BLaER1 (cell line): ENCODE results near the gene SPOCK2.
A peak's percentile ranks its signal among the peaks of the same experiment; 100 is the strongest.
"Not testable (repeated sequence)": the region's sequence is repeated elsewhere in the genome, so short reads cannot be mapped to it uniquely, and the experiment has no call there.

Source experiments
- H3K27ac ChIP-seq: shearing (Covaris generic); formaldehyde crosslinking; 2 replicates; pipeline ENCODE4 v1.8.1; 2022
- H3K27me3 ChIP-seq: shearing (Covaris generic); formaldehyde crosslinking; 2 replicates; pipeline ENCODE4 v1.8.1; 2022
- H3K36me3 ChIP-seq: shearing (Covaris generic); formaldehyde crosslinking; 2 replicates; pipeline ENCODE4 v1.8.1; 2022
- H3K4me1 ChIP-seq: shearing (Covaris generic); formaldehyde crosslinking; 2 replicates; pipeline ENCODE4 v1.8.1; 2022
- H3K4me2 ChIP-seq: shearing (Covaris generic); formaldehyde crosslinking; 2 replicates; pipeline ENCODE4 v1.8.1; 2022
- H3K4me3 ChIP-seq: shearing (Covaris generic); formaldehyde crosslinking; 2 replicates; pipeline ENCODE4 v1.8.1; 2022
- H3K9ac ChIP-seq: shearing (Covaris generic); formaldehyde crosslinking; 2 replicates; pipeline ENCODE4 v1.8.1; 2022
- H3K9me3 ChIP-seq: shearing (Covaris generic); formaldehyde crosslinking; 2 replicates; pipeline ENCODE4 v1.8.1; 2022
- H4K20me1 ChIP-seq: shearing (Covaris generic); formaldehyde crosslinking; 2 replicates; pipeline ENCODE4 v1.8.1; 2022
- Cebpa-rat ChIP-seq: shearing (Covaris generic); IDR thresholded peaks from 2 replicates; pipeline ENCODE4 v1.8.1; 2022

The SPOCK2 gene

DNA sequence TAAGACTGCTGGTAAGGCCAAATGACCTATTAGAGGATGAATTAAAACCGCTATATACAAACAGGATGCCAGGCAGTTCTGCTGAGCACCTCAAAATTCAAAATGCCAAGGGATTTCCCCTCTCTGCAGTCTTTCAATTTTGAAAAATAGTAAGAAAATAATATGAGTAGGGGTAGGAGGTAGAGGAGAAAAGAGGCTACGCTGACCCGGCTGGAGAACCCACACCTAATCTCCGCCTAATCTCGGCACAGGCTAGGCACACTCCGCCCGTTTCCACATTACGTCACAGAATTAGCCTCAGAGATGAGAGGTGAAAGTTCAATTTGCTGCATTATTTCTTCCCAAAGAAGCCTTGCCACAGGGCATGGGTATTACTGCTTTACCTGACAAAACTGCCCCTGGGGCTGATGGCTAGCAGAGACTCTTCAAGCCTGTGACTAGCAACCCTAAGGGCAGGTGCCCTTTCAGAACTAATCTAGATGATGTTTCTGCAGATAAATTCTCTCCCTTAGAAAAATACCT, 21.3 kb upstream of the SPOCK2 start:
- Histone ChIP-seq H3K4me2 (no peak overlapping the region), H3K36me3 (peaks cover 28% of the 10 kb centered on the region; the same call in 1 of the 2 replicates), H3K27me3 (no peaks in the 10 kb centered on the region), H3K4me1 (peaks cover 49% of the 10 kb centered on the region), H3K4me3 (no peak overlapping the region), H3K9me3 (no peaks in the 10 kb centered on the region), H4K20me1 (no peaks in the 10 kb centered on the region), H3K27ac (no peak overlapping the region), H3K9ac (no peak overlapping the region)
- no peak for TF ChIP-seq Cebpa-rat

DNA sequence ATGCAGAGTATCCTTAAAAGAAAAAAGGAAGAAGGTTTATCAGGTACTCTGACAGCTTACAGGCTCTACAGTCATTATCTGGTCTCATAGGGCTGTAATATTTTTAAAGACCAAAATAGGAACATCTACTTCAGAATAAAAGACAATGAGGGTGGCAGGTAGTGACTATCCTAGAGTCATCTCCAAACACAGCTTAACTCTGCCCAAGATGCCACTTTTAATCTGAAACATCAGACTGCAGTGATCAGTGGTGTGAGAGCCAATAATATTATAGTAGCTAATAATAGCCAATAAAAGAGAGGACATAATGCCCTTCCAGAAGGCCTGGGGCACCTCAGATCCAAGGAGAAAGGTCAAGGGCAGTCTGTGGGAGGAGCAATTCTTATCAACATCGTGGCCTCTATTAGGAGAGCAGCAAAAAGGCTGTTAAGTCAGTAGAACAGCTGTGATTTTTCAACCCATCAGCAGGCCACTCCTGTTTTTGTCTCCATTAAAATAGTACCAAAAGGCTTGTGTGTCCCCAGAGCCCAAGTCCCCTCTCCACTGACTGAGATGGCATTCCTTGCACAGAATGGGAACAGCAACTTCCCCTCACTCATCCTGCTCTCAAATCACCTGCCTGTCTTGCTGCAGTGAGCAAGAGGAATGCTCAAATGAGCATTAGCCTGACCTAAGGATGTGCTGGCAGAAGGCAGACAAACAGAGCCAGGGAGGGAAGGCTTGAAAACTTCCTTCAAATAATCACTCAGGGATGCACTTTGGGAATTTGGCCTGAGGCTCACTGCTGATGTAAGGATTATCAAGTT, 20.7 kb upstream of the SPOCK2 start:
- Histone ChIP-seq H3K36me3 (peaks cover 28% of the 10 kb centered on the region; the same call in 1 of the 2 replicates), H3K4me1 (peaks cover 49% of the 10 kb centered on the region), H3K27ac (no peak overlapping the region), H3K27me3 (no peaks in the 10 kb centered on the region), H3K9me3 (no peaks in the 10 kb centered on the region), H3K9ac (no peak overlapping the region), H3K4me3 (no peak overlapping the region), H4K20me1 (no peaks in the 10 kb centered on the region), H3K4me2 (no peak overlapping the region)
- TF ChIP-seq Cebpa-rat = no peak

DNA sequence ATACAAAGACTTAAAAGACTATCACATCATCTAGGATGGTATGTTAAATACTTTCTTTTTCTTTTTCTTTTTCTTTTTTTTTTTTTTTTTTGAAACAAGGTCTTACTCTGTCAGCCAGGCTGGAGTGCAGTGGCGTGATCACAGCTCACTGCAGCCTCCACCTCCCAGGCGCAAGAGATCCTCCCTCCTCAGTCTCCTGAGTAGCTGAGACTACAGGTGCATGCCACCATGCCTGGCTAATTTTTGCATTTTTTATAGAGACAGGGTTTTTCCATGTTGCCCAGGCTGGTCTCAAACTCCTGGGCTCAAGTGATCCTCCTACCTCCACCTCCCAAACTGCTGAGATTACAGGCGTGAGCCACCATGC, 19.6 kb upstream of the SPOCK2 start:
- not testable (repeated sequence) for H3K4me3 ChIP-seq, H3K27me3 ChIP-seq, H4K20me1 ChIP-seq, H3K9ac ChIP-seq, H3K9me3 ChIP-seq, H3K27ac ChIP-seq
- Histone ChIP-seq H3K36me3 (peaks cover 31% of the 10 kb centered on the region; the same call in 1 of the 2 replicates), H3K4me1 (peaks cover 49% of the 10 kb centered on the region), H3K4me2 (peak overlapping the region; percentile 61)

DNA sequence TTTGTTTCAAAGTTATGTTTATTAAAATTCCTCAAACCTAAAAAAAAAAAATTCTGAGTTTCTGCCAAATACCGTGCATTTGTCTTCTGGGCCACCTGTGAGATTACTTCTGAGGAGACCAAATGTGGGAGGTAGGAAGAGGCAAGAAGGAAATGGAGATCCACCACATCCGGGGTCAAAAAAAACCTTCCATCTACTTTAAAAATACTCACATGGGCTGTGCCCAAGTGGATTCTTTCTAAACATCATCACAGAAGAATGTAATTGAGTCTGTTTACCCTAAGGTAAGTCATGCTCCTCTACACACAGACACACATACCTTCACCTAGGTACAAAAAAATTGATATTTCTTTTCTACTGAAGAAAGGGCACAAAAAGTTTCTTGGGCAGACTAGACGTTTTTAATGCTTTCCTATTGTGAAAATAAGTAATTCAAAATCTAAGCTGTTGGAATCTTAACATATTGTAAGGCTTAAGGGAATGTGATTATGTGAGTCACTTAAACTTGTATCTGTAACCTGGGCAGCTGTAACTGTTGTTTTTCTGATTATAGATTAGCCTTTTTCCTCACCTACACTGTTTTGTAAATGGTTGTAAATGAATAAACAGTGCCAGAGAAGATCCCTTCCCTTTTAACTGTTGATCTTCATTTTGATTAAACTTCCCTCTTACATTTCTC, 19.1 kb upstream of the SPOCK2 start:
- peaks cover 32% of the 10 kb centered on the region; the same call in 1 of the 2 replicates for H3K36me3 ChIP-seq
- no peak for TF ChIP-seq Cebpa-rat
- H3K27me3 ChIP-seq = no peaks in the 10 kb centered on the region
- H3K4me3 ChIP-seq = no peak overlapping the region
- peaks cover 49% of the 10 kb centered on the region for H3K4me1 ChIP-seq
- peak overlapping the region; percentile 61 for H3K4me2 ChIP-seq
- H3K9ac ChIP-seq = no peak overlapping the region
- H3K27ac ChIP-seq = no peak overlapping the region
- no peaks in the 10 kb centered on the region for H3K9me3 ChIP-seq
- H4K20me1 ChIP-seq = no peaks in the 10 kb centered on the region

DNA sequence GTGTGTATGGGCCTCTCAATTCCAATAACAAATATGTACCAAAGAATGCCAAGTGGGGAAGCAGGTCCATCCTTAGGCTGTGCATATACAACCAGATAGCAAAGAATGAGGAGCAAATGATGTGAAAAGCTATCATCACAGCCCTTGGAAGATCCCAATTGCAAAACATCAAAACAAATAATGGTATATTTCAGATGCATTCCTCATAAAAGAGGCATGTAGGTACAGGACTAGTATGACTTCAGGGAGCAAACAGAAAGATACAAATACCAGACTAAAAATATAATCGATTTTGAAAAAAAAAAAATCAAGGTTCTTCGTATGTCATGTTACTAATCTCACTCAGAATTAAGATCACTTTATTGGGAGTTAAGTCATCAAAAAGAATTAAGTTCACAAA, 18.5 kb upstream of the SPOCK2 start:
- H3K4me2 ChIP-seq = peak overlapping the region; percentile 61
- H3K27me3 ChIP-seq = no peaks in the 10 kb centered on the region
- no peak overlapping the region for H3K27ac ChIP-seq
- peaks cover 49% of the 10 kb centered on the region for H3K4me1 ChIP-seq
- H3K36me3 ChIP-seq = peaks cover 33% of the 10 kb centered on the region
- no peaks in the 10 kb centered on the region for H3K9me3 ChIP-seq
- H4K20me1 ChIP-seq = no peaks in the 10 kb centered on the region
- no peak for TF ChIP-seq Cebpa-rat
- no peak overlapping the region for H3K9ac ChIP-seq
- no peak overlapping the region for H3K4me3 ChIP-seq

DNA sequence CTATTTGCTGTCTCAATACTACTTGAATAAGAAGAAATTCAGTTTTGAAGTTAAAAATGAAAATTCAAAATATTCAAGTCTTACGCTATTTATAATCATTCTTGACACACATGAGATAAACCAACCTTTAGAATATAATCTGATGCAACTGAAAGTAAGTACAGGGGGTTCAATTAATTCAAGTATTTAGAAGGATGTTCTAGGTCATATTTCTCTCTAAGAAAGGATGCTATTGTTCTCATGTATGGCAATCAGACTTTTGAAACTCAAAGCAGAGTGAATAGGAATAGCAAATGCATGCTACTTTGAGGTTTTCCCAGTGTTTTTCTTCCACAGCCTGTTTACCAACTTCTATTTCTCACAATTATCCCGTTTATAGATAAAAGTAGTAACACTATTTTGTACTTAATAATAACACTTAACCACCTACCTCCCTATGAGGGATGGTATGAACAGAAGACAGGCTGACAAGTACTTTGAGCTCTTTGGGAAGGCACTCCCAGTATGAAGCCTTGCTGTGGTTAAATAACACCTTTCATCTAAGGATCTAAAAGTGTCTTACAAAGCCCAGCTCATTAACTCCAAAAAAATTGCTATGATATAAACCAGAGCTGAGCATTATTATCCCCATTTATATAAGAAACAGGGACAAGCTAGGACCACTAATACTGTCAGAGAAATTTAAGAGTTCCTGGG, 18.0 kb upstream of the SPOCK2 start:
- Histone ChIP-seq H3K4me2 (peak overlapping the region; percentile 61), H3K27me3 (no peaks in the 10 kb centered on the region), H3K4me1 (peaks cover 49% of the 10 kb centered on the region), H3K4me3 (no peak overlapping the region), H3K36me3 (peaks cover 36% of the 10 kb centered on the region), H3K9me3 (no peaks in the 10 kb centered on the region), H4K20me1 (no peaks in the 10 kb centered on the region), H3K9ac (no peak overlapping the region), H3K27ac (no peak overlapping the region)
- no peak for TF ChIP-seq Cebpa-rat

DNA sequence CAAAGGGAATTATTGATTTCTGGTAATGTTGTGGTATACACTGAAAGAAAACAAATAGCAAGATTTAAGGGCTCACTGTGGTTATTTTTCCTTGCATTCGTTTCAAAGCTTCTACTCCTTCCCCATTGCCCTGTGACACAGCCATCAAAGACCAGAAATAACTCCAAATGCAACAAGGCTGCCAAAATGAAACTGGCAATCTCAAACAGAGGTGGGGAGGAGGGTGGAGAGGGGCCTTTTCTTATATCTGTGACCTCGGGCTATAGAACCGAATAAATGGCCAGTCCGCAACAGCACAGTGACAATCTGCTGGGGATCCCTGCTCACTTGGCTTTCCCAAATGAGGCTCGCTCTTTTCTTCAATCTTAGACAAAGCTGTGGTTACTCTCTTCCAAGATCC, 17.4 kb upstream of the SPOCK2 start:
- no peak overlapping the region for H3K27ac ChIP-seq
- H4K20me1 ChIP-seq = no peaks in the 10 kb centered on the region
- no peak overlapping the region for H3K4me2 ChIP-seq
- H3K9ac ChIP-seq = no peak overlapping the region
- H3K9me3 ChIP-seq = no peaks in the 10 kb centered on the region
- H3K4me3 ChIP-seq = no peak overlapping the region
- no peak for TF ChIP-seq Cebpa-rat
- peaks cover 38% of the 10 kb centered on the region for H3K36me3 ChIP-seq
- no peaks in the 10 kb centered on the region for H3K27me3 ChIP-seq
- H3K4me1 ChIP-seq = peaks cover 49% of the 10 kb centered on the region

DNA sequence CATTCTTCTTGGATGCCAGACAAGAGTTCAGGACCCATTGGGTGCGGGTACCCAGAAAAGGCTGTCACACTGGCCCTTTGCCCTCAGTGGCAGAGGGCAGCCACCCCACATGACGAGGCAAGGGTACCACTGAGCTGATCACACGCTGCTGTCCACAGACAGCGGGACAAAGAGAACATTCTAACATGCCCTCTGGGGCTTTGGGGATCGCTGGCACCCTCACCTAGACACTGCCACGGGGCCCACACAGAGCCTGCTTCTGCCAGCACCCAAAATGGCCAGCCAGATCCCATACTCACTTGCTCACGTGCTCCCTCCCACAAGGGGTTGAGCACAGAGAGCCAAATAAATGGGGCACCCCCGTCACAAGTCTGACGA, 16.7 kb upstream of the SPOCK2 start:
- TF ChIP-seq Cebpa-rat = no peak
- Histone ChIP-seq H3K27me3 (no peaks in the 10 kb centered on the region), H3K9ac (no peak overlapping the region), H3K27ac (no peak overlapping the region), H3K4me3 (no peak overlapping the region), H3K9me3 (no peaks in the 10 kb centered on the region), H3K4me1 (peaks cover 49% of the 10 kb centered on the region), H3K36me3 (peaks cover 39% of the 10 kb centered on the region), H4K20me1 (no peaks in the 10 kb centered on the region), H3K4me2 (no peak overlapping the region)

DNA sequence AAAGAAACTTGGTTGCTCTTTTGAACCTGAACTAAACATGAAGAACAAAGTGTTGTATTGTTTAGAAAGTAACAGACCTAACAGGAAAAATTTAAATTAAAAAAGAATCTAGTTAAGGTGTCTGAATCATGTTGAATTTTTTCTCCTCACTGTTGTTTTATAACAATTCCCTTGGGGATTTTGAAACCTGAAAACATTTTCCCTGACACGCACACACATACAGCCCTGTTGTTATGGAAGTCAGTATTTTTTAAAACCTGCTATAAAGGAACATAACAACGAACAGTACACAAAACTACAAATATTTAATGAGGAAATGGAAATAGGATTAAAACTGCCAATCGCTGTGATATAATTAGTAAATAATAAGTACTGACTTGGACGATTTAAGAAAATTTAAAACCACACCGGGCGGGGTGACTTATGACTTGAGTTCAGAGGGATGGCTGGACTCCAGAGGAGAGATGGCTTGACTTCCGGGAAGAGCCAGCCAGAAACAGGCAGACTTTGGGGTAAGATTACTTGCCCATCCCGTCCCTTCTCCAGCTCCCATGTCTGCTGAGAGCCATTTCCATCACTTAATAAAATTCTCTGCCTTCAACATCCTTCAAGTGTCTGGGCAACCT, 16.2 kb upstream of the SPOCK2 start:
- Histone ChIP-seq H3K9ac (no peak overlapping the region), H3K4me1 (peaks cover 47% of the 10 kb centered on the region), H4K20me1 (no peaks in the 10 kb centered on the region), H3K4me2 (no peak overlapping the region), H3K27me3 (no peaks in the 10 kb centered on the region), H3K4me3 (no peak overlapping the region), H3K27ac (no peak overlapping the region), H3K9me3 (no peaks in the 10 kb centered on the region), H3K36me3 (peaks cover 41% of the 10 kb centered on the region)
- TF ChIP-seq Cebpa-rat = no peak
